D341Med (cell line): ENCODE measurements around the gene S100A11.

Source experiments
- DNase-seq: peaks from one replicate; pipeline ENCODE4 v3.0.0; 2012; ENCODE audit warnings: low spot score

S100A11 gene

GRCh38 chr1:152039461-152039860, 2.7 kb upstream of the S100A11 start:
- no peak for DNase-seq

DNA sequence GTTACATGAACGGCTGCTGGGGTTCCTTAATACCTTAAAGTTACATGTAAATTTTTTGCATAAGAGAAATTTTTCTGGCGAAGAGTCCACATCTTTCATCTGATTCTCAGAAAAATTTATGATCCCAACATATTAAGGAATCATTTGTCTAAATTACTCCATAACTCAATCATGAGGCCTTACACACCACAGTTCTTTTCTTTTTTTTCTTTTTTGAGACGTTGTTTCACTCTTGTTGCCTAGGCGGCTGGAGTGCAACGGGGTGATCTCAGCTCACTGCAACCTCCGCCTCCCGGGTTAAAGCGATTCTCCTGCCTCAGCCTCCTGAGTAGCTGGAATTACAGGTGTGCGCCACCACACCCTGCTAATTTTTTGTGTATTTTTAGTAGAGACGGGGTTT, 2.1 kb upstream of the S100A11 start:
- no peak for DNase-seq

GRCh38 chr1:152035539-152036266, 1.1 kb downstream of the S100A11 start:
- no peak for DNase-seq

DNA sequence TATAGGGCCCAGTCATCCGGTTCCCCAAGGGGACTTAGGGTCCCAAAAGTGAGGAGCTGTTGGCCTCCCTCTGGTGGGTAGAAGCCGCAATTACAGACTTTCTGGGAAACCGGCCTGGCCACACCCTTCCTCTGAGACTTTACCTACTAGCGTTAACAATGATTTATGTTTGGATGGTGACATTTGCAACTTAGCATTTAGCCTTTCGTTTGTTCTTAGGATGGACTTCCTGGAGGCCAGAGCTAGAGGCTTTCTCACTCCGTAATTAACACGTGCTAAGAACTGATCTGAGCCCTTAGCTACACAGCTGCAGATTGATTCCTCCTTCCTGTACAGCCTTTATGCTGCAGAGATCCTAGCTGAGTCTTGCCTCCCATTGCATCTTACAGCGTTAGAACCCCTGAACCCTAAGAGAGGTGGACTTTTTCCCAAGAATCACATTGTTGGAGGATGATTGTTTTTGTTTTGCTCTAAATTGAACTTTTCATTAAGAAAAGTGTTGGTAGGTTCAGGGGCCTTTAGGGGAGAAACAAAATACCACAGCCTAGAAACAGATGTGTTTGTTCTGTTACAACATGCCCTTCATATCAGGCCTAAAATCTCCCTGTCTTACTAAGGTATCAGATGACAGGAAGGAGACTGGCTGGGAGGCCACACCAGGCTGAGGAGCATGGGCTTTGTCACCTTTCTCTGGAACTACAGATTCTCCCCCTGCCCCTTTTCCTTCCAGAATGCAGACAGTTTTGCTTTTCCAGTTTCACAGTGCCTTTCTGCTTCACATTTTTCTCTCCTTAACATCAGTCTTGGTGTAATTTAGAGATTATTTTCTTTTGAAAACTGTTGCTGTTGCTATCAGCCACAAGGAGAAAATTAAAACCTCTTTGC, 1.9 kb downstream of the S100A11 start:
- peak; percentile 73 for DNase-seq

- no peak for DNase-seq
These were observed 2.5 kb downstream of the S100A11 start for GRCh38 chr1:152034324-152034653.

- DNase-seq: no peak
These were observed 6.9 kb downstream of the S100A11 start for GRCh38 chr1:152029929-152030211.

GRCh38 chr1:152029144-152029928, 7.5 kb downstream of the S100A11 start:
- DNase-seq: no peak

DNA sequence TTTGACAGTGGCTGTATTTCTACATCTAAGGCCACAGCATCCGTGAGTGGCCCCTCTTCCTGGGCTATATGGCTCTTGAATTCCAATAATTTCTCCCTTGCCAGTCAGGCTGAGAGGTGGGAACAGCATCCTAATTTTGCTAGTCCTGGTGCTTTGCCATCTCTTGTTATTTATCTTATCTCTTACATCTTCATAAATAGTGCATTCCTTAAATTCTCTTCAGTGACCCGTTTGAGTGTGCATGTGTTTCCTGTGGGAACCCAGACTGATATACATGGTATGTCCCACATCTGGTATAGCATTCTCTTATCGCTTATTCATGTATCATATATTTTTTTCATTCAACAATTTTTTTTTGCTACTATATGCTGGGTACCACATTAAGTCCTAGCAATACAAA, 9.9 kb downstream of the S100A11 start:
- DNase-seq: no peak

DNA sequence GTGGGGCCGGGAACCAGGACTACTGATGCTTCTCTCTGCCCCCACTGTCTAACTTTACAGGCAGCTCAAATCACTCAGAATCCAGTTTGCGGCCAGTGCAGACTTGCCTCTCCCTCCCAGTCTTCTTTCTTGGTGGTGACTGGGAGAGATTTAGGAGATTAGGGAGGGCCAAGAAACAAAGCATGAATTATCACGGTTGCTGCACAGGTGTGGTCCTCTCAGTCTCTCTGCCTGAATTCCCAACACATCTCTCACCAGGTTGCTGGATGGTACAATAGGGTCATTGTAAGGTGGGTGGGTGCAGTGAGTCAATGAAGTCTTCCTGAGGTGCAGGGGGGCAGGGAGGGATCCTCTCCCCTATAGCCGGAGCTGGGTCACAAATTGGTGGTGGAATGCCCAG, 12.6 kb downstream of the S100A11 start:
- DNase-seq: no peak

DNA sequence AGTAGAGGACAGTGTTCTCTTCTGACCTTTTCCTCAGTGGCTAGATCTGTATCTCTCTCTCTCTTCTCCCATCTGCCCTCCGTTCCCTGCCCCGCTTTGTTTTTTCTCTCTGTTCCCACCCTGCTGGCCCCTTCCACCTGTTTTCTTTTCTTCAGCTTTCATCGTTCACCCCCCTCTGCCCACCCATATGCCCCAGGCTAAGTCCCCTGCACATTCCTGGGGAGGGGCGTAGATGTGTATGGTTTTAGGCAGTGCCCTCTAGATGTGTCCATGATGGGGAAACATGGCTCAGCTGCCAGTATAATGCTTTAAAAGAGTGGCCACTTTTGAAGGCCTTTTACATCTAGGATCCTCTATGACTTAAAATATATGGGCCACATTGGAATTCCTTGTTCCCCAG, 13.6 kb downstream of the S100A11 start:
- DNase-seq: no peak

GRCh38 chr1:152022474-152022873, 14.3 kb downstream of the S100A11 start:
- no peak for DNase-seq

GRCh38 chr1:152021569-152021968, 15.2 kb downstream of the S100A11 start:
- DNase-seq: no peak

DNA sequence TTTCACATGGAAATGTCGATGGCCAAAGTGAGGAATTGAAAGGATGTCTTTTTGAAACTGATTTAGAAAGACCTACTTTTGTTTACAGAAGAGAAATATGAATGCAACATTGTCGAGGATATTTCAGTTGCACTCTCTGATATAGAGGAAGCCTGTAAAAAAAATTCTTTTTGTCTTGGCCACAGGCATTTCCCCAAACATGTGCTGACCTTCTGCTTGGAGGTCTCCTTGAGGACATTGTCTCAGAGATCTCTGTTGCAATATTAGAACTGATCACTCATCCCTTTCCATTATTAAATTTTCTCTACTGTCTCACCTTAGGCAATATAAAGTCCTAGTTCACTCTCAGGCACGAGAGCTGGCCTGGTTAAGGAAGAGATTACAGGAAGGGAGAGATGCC, 16.0 kb downstream of the S100A11 start:
- no peak for DNase-seq

DNA sequence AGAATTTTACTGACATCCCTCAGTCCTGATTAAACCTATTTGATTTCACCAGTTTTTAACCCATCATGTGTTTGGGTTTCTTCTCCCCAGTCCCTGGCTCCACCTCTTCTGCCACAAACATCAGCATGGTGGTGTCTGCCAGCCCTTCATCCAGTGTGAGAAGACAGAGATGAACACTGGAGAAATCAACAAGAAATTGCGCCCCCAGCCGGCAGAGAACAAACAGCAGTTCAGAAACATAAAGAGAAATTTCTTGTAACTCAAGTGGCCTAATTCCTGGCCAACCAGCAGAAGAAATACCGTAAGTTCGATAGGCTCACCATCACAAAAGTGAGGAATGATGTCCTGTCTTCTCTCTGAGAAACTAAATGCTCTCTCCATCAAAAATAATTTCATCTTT, 18.3 kb downstream of the S100A11 start:
- no peak for DNase-seq

GRCh38 chr1:152015766-152016165, 21.0 kb downstream of the S100A11 start:
- DNase-seq: no peak

DNA sequence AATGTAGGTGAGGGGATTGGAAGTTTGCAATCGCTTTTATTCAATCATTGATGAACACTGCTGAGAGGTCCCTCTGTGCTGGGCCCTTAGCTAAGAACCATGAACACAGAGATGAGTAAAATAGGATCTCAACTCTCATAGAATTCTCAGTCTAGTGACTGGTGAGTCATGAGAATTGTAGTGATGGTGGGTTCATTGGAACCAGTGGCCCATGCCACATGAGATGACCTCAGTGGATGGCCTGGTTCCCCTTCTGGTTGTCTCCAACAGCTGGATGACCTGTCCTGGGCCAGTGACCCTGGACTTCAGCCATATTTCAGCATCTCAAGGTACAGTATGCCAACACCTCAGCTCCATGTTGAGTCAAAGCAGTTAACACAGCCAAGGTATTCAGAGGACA, 21.9 kb downstream of the S100A11 start:
- no peak for DNase-seq

GRCh38 chr1:152013664-152014237, 23.1 kb downstream of the S100A11 start:
- DNase-seq: peak; percentile 62

GRCh38 chr1:152009691-152010090, 27.1 kb downstream of the S100A11 start:
- no peak for DNase-seq

DNA sequence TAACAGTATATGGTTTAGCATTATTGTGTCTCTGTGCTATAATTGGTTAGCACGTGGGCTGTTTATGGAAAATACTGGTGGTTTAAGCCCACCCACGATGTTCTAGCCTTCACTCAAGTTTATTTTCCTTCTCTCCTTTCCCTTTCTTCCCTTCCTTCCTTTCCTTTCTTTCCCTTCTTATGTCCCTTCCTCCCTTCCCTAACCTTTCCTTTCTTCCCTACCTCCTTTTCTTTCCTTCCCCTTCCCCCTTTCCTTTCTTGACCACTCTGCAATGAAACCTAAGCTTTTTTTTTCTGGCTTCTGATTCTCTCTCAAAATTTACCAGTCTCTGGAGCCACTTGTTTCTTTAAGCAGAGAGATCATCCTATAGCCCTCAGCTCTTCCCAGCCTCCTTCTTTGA, 29.8 kb downstream of the S100A11 start:
- DNase-seq: no peak

GRCh38 chr1:152005360-152005912, 31.4 kb downstream of the S100A11 start:
- no peak for DNase-seq

DNA sequence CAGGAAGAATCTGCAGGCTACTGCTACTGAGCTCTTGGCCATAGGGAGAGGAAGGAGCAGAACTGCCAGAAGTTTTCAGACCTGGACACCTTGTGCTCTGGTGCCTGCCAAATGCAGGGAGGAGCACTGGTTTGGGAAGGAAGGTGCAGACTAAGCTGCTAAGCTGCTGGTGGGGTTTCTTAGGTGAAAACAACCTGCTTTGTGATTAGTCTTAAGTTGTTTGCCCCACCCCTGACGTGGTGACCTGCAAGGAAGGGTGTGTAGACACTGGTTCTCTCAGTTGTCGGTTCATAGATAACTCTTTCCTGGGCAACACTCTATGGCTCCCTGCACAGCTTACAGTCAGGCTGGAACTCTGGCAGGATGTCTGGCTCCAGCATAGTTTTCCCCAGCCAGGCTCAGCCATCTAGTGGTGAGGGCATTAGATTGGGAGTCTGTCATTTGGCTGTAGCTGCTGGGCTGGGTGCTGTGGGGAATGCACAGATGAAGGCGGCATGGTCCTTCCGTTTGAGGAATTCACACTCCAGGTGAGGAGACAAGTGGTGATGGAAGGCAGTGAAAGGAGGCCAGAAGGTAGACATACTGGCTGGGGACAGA, 32.9 kb downstream of the S100A11 start:
- no peak for DNase-seq

DNA sequence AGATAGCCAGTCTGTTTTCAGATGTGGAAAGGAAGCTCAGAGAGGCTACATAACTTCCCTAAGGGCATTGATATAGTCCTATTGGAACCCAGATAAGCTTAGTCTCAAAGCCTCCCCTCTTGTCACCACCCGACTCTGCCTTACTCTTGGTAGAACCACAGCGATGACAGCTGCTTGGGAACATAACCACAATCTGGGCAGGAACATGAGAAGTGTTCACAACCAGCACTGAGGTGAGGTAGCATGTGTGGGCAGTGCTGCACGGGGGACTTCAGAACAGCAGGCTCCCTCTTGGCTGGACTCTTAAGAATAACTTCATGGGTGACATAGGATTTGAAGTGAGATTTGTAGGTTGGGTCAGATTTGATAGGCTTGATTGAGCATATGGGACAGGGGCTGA, 33.8 kb downstream of the S100A11 start:
- no peak for DNase-seq
